OCI-LY1 (cell line): ENCODE measurements around the gene COLEC12.

Source experiments
- CTCF ChIP-seq: fragments of 200-600 bp; sonication (generic), shearing (Covaris generic); IDR thresholded peaks from 2 replicates; pipeline ENCODE4 v1.5.1; 2017; ENCODE audit warnings: mild to moderate bottlenecking, antibody characterized with exemption, low read length, moderate library complexity, mixed read lengths
- EZH2 ChIP-seq: fragments of 200-600 bp; sonication (generic), shearing (Covaris generic); IDR thresholded peaks from 2 replicates; pipeline ENCODE4 v1.8.0; 2017; ENCODE audit warnings: borderline replicate concordance, mixed run types, mild to moderate bottlenecking, antibody characterized with exemption, low read length, moderate library complexity, mixed read lengths

GRCh38 chr18:376311-376710, 124.2 kb downstream of the COLEC12 start:
- TF ChIP-seq CTCF (no peak), EZH2 (no peak)
